Effector memory CD8-positive, alpha-beta T cell (primary cell): ENCODE data around the gene TMEM79.
A peak's percentile ranks its signal among the peaks of the same experiment; 100 is the strongest.

ENCODE experiments used
- ATAC-seq: fragments of 150-1000 bp; cut with Tn5 transposase; replicated peaks from 2 replicates; pipeline ENCODE4 v1.10.0; 2021; ENCODE audit warnings: mild to moderate bottlenecking, moderate library complexity
- DNase-seq, 3 experiments: peaks; one replicate each; pipeline ENCODE4 v3.0.0; 2021
- H3K27ac Mint-ChIP-seq, 2 donors: one replicate each; pipeline ENCODE4 v1.8.0; 2022; ENCODE audit warnings: mild to moderate bottlenecking in 2 of 2, mixed read lengths in 2 of 2, moderate library complexity in 2 of 2
- H3K27me3 Mint-ChIP-seq, 2 donors: one replicate each; pipeline ENCODE4 v1.8.0; 2022; ENCODE audit warnings: mixed read lengths in 2 of 2
- H3K36me3 Mint-ChIP-seq: one replicate; pipeline ENCODE4 v1.8.0; 2022; ENCODE audit warnings: mild to moderate bottlenecking, moderate library complexity, mixed read lengths; ENCODE audit not compliant: insufficient read depth
- H3K4me1 Mint-ChIP-seq, 2 donors: one replicate each; pipeline ENCODE4 v1.8.0; 2022; ENCODE audit warnings: low read depth in 2 of 2, mixed read lengths in 2 of 2
- H3K4me3 Mint-ChIP-seq, 2 donors: one replicate each; pipeline ENCODE4 v1.8.0; 2022; ENCODE audit warnings: mild to moderate bottlenecking in 2 of 2, mixed read lengths in 2 of 2, moderate library complexity in 2 of 2
- H3K9me3 Mint-ChIP-seq, 2 donors: one replicate each; pipeline ENCODE4 v1.8.0; 2022; ENCODE audit warnings: mixed read lengths in 2 of 2

TMEM79 gene

DNA sequence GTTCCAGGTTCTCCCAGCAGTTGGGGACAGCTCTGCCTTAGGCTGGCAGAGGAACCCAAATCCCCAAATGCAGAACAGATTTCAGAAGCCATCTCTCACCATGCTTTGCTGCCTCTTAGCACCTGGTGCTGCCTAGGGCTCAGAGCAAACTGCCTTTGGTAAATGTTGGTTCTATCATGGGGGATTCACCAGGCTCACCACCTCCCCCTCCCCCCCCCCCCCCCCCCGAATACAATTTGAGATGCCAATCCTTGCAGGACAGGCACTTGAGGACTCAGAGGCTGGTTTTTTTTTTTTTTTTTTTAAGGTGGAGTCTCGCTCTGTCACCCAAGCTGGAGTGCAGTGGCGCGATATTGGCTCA is 35.8 kb upstream of the TMEM79 start:
- H3K4me1 Mint-ChIP-seq: peaks cover 15 to 18% of the 10 kb centered on the region in 2 donors
- ATAC-seq: no peak
- H3K27ac Mint-ChIP-seq: peak overlapping the region in 1 of 2 donors; percentile 80
- no peaks in the 10 kb centered on the region for H3K9me3 Mint-ChIP-seq
- peak overlapping the region in 1 of 2 donors; percentile 19 for H3K4me3 Mint-ChIP-seq
- H3K27me3 Mint-ChIP-seq: no peaks in the 10 kb centered on the region
- H3K36me3 Mint-ChIP-seq: peaks cover 46% of the 10 kb centered on the region
- no peak for DNase-seq

DNA sequence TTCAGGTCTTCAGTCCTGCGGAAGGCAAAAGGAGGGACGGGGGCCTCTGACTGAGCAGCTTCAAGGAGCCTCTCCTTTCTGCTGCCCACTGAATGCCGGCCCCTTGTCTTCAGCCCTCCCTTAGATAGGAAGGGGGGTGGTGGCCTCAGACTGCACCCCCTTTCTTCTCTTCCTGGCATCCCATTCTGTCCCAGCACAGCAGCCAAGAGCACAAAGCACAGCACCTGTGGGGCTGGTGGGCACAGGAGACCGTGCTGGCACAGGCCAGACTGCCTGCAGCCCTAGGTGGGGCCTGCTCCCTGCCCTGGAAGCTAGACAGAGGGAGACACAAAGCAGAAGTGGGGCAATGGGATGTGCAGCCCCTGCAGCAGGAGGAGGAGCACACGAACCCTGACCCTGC is 34.5 kb upstream of the TMEM79 start:
- ATAC-seq (no peak), DNase-seq (no peak)
- no peaks in the 10 kb centered on the region for H3K9me3 Mint-ChIP-seq
- H3K27ac Mint-ChIP-seq: peak overlapping the region; percentile 62 to 69
- peaks cover 44% of the 10 kb centered on the region for H3K36me3 Mint-ChIP-seq
- H3K27me3 Mint-ChIP-seq: no peaks in the 10 kb centered on the region
- peaks cover 14% of the 10 kb centered on the region in 2 donors for H3K4me1 Mint-ChIP-seq
- no peak overlapping the region for H3K4me3 Mint-ChIP-seq

DNA sequence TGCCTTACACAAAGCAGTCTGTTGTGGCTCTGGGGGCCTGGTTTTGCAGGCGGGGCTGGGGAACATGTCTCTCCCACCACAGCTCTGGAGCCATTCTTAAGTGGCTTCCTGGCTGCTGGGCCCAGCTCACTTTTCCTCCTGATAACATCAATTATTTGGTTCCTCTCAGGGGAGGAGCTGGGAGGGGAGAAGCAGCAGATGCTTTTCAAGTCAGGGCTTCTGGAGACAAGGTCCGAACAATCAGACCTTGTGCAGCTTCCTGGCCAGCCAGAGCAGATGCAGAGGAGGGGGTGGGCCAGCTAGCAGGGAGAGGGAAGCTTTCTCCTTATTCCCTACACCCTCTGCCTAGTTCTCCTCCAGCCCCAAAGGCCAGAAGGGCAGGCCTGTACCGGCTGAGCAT is 32.6 kb upstream of the TMEM79 start:
- Mint-ChIP-seq H3K36me3 (peaks cover 45% of the 10 kb centered on the region), H3K9me3 (no peaks in the 10 kb centered on the region), H3K27ac (no peak overlapping the region), H3K27me3 (no peaks in the 10 kb centered on the region), H3K4me3 (no peak overlapping the region), H3K4me1 (peaks cover 0 to 3% of the 10 kb centered on the region in 2 donors)
- ATAC-seq: no peak
- DNase-seq: no peak

DNA sequence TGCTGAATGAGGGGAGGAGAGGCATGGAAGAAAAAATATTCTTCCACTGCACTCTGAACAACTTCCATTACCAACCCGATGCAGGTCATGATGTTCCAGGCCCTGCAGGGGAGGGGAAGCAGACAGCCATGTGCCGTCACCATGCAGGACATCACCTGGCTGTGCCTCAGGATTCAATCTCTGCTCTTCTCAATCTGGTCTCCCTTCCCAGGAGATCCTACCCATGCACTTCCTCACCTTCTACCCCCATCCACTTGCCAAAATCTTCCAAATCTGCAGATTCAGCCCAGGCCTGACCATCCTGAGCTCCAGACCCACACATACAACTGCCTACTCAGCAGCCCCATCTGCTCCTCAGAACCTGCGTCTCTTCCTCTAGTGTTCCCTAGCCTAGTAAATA is 30.5 kb upstream of the TMEM79 start:
- no peak for DNase-seq
- ATAC-seq: no peak
- H3K4me3 Mint-ChIP-seq: no peak overlapping the region
- H3K9me3 Mint-ChIP-seq: no peaks in the 10 kb centered on the region
- H3K36me3 Mint-ChIP-seq: peaks cover 57% of the 10 kb centered on the region
- H3K27me3 Mint-ChIP-seq: no peaks in the 10 kb centered on the region
- peak overlapping the region; percentile 12 to 76 for H3K27ac Mint-ChIP-seq
- no peaks in the 10 kb centered on the region for H3K4me1 Mint-ChIP-seq

GRCh38 chr1:156257711-156258110 is 26.4 kb upstream of the TMEM79 start:
- Mint-ChIP-seq H3K4me3 (no peak overlapping the region), H3K27ac (peak overlapping the region in 1 of 2 donors; percentile 35), H3K9me3 (no peaks in the 10 kb centered on the region), H3K27me3 (no peaks in the 10 kb centered on the region), H3K4me1 (peaks cover 0 to 5% of the 10 kb centered on the region in 2 donors), H3K36me3 (peaks cover 77% of the 10 kb centered on the region)
- DNase-seq (no peak), ATAC-seq (peak; percentile 22)

DNA sequence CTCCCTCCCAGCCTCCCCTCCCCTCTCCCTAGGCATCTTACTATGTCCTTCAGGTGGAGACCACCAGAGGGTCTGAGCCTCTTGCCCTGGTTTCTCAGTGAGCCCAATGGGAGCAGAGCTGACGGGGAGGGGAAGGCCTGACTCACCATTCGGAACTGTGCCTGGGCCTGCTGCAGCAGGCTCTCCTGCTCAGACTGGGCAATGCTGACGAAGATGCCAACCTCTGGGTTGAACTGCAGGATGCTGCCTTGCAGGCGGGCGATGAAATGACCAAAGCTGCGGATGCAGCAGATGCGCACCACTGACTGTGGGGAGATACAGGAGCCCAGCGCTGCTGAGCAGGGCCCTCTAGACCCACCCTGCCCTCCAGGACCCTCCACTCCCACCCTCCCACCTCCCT is 25.3 kb upstream of the TMEM79 start:
- ATAC-seq (no peak), DNase-seq (no peak)
- Mint-ChIP-seq H3K36me3 (peaks cover 80% of the 10 kb centered on the region), H3K9me3 (no peaks in the 10 kb centered on the region), H3K27ac (no peak overlapping the region), H3K4me1 (peaks cover 0 to 5% of the 10 kb centered on the region in 2 donors), H3K27me3 (no peaks in the 10 kb centered on the region), H3K4me3 (no peak overlapping the region)

DNA sequence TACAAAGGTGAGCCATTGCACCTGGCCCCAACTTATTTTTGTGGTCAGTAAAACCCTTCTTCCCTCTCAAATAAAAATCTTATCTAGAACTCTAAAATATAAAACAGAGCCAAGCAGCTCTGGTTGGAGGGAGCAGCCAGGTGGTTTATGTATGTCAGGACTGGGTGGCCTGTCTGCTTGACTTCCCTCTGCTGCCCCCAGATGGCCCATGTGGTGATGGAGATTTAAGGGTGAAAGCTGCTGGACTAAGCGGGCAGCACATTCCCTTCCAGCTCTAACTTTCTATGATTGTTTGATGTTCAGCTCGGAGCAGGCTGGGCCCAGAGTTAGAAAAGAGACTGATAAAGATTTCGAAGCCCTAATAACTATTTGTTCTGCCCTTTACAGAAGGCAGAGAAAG is 24.3 kb upstream of the TMEM79 start:
- DNase-seq (no peak), ATAC-seq (no peak)
- no peaks in the 10 kb centered on the region for H3K27me3 Mint-ChIP-seq
- H3K27ac Mint-ChIP-seq: peak overlapping the region in 1 of 2 donors; percentile 89
- H3K9me3 Mint-ChIP-seq: no peaks in the 10 kb centered on the region
- peaks cover 0 to 5% of the 10 kb centered on the region in 2 donors for H3K4me1 Mint-ChIP-seq
- peaks cover 89% of the 10 kb centered on the region for H3K36me3 Mint-ChIP-seq
- no peak overlapping the region for H3K4me3 Mint-ChIP-seq

DNA sequence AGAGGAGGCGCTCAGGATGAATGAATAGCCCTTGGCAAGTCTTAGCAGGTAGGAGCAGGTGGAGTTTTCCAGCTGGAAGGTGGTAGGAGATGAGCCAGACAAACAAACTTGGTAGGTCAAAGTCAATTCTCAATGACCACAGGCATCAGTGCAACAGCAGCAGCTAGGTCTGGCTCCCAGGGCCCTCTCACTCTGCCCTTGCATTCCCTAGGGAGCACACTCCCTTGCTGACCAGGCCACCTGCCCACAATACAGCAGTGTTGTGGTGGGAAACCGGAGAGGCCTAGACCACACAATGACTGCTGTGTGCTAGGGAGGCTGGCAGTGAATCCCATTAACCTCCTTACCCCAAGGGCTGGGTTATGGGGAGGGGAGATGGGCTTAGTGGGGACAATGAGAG is 23.2 kb upstream of the TMEM79 start:
- no peak overlapping the region for H3K4me3 Mint-ChIP-seq
- ATAC-seq: no peak
- peak overlapping the region; percentile 12 to 89 for H3K27ac Mint-ChIP-seq
- peaks cover 0 to 9% of the 10 kb centered on the region in 2 donors for H3K4me1 Mint-ChIP-seq
- peaks cover 92% of the 10 kb centered on the region for H3K36me3 Mint-ChIP-seq
- no peak for DNase-seq
- H3K9me3 Mint-ChIP-seq: no peaks in the 10 kb centered on the region
- no peaks in the 10 kb centered on the region for H3K27me3 Mint-ChIP-seq

DNA sequence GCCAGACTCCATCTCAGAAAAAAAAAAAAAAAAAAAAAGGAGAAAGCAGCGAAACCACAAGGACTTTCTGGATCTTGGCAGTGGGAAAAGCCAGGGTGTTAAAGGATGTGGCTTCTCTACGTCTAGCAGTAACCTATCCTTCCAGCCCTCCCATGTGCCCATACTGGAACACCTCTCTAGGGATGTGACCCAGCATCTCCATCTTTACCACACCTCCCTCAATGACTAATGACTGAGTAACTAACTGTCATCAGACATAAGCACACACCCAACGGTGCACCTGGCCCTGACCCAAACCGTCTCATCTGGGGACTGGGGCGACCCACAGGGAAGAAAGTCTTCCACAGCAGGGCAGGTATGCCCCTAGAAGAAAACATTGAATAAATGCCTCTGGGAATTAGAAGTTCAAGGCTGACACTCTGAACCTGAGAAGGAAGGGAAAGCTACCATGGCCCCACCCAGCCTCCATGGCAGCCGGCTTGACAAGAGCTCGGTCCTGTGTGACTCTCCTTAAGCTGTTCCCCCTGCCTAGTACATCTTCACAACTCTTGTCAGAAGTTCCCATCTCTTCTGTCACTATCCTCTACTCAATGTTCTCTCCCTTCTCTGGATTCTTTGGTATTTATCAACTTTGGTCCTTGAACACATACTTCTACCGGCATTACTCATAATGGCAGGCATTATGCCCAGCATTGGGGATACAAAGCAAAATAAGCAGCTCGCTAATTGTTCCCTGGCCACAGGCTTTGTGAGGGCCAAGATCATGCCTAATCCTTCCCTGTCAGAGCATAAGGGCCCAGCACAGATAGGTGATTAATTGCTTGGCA is 21.5 kb upstream of the TMEM79 start:
- Mint-ChIP-seq H3K4me3 (no peak overlapping the region), H3K27ac (no peak overlapping the region), H3K9me3 (no peaks in the 10 kb centered on the region), H3K27me3 (no peaks in the 10 kb centered on the region), H3K4me1 (peaks cover 0 to 10% of the 10 kb centered on the region in 2 donors), H3K36me3 (peaks cover 91% of the 10 kb centered on the region)
- ATAC-seq (no peak), DNase-seq (no peak)

DNA sequence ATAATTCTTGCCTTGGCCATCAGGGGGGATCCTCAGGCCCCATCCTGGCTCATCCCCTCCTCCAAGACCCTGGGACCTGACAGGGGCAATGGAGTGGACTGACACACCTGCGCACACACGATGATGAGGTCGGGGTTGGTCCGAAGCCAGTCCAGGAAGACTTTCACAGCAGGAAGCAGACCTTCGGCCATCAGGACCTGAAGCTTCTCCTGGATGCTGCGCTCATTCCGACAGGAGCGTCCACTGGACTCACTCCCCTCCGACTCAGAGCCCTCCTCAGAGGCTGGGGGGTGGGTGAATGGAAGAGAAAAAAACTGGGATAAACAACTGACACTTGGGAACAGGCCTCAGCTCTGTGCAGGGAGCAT is 20.9 kb upstream of the TMEM79 start:
- no peaks in the 10 kb centered on the region for H3K27me3 Mint-ChIP-seq
- ATAC-seq: no peak
- H3K4me1 Mint-ChIP-seq: peaks cover 0 to 10% of the 10 kb centered on the region in 2 donors
- H3K36me3 Mint-ChIP-seq: peaks cover 92% of the 10 kb centered on the region
- DNase-seq: no peak
- no peak overlapping the region for H3K4me3 Mint-ChIP-seq
- H3K9me3 Mint-ChIP-seq: no peaks in the 10 kb centered on the region
- no peak overlapping the region for H3K27ac Mint-ChIP-seq

- DNase-seq: no peak
Measured at GRCh38 chr1:156266051-156266450, 18.1 kb upstream of the TMEM79 start.

GRCh38 chr1:156268336-156268735 is 15.8 kb upstream of the TMEM79 start:
- no peak for DNase-seq
- Mint-ChIP-seq H3K27ac (no peak overlapping the region), H3K4me3 (no peak overlapping the region), H3K9me3 (no peaks in the 10 kb centered on the region), H3K27me3 (no peaks in the 10 kb centered on the region), H3K4me1 (peaks cover 0 to 5% of the 10 kb centered on the region in 2 donors), H3K36me3 (peaks cover 95% of the 10 kb centered on the region)
- no peak for ATAC-seq

More at GRCh38 chr1:156266051-156266450, 18.1 kb upstream of the TMEM79 start:
- Mint-ChIP-seq H3K4me1 (peaks cover 0 to 5% of the 10 kb centered on the region in 2 donors), H3K9me3 (no peaks in the 10 kb centered on the region), H3K36me3 (peaks cover 95% of the 10 kb centered on the region), H3K27me3 (no peaks in the 10 kb centered on the region), H3K4me3 (no peak overlapping the region), H3K27ac (no peak overlapping the region)
- ATAC-seq: no peak

DNA sequence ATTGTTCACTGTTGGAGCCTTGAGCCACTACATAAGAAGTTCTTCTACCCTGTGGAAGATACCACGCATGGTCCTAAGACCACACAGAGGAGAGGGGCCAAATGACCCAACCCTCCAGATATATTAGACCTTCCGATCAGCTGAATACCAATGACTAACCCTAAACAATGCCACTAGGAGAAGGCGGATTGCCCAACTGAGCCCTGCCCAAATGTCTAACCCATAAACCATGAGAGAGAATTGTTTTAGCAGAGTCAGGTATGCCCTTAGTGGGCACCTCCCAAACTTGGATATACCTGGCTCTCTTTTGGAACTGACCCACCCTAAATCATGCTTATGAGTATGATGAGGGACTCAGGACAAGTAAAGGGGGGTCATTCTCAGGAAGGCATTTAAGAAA is 13.8 kb upstream of the TMEM79 start:
- Mint-ChIP-seq H3K27ac (no peak overlapping the region), H3K36me3 (peaks cover 95% of the 10 kb centered on the region), H3K4me3 (no peak overlapping the region), H3K27me3 (no peaks in the 10 kb centered on the region), H3K4me1 (peaks cover 0 to 5% of the 10 kb centered on the region in 2 donors), H3K9me3 (no peaks in the 10 kb centered on the region)
- ATAC-seq: no peak
- no peak for DNase-seq

DNA sequence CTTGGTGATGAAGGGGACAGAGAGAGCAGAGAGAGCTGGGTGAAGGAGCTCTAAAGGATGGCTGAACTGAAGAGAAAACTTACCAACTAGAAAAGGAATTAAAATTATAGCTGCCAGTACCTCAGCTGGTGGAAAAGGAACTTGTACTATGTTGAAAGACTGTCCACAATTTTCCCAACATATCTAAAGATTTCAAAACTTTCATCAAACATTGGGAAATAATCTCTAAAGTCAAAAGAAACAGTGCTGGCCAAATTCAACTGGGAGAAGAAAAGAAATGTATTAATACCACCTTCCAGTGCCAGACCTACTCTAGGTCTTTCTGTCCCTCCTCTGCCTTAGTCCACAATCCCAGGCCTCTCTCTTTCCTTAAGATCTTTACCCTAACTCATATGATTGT is 7.6 kb upstream of the TMEM79 start:
- peaks cover 74% of the 10 kb centered on the region for H3K36me3 Mint-ChIP-seq
- no peak overlapping the region for H3K4me3 Mint-ChIP-seq
- peaks cover 12 to 13% of the 10 kb centered on the region in 2 donors for H3K4me1 Mint-ChIP-seq
- no peak overlapping the region for H3K27ac Mint-ChIP-seq
- no peaks in the 10 kb centered on the region for H3K9me3 Mint-ChIP-seq
- DNase-seq (no peak), ATAC-seq (no peak)
- H3K27me3 Mint-ChIP-seq: no peaks in the 10 kb centered on the region
